ENCODE measurements around the gene VPS13D. TPM values are rescaled to one million over a fixed set of nuclear protein-coding genes. Genes with fewer than 3 reads are reported as not detected.

VPS13D gene
- total RNA-seq, 1 experiment from 2014 or later = 31.6 TPM

DNA sequence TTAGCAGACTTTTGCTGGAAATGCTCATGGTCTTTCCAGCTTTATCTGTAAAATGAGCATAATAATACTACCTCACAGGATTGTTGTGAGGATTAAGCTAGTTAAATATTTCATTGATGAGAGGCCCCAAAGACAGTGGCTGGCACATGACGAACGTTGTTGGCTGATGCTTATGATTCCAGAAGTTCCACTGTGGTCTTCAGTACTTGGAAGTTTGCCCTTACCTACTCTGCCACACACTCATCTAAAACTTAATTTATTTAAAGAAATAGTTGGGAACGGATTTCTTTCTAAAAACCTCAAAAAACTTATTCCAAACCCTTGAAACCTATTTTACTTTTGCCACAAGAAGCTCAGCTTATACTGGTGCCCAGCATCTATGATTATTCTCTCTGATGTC is 217.5 kb downstream of the VPS13D start:
- POLR2A ChIA-PET = no interaction called here
- H3K9ac ChIP-seq (ENCODE audit: low read length) = no peak overlapping the region
- H3K36me3 ChIP-seq (ENCODE audit: control insufficient read depth in 1 of 2, insufficient read depth in 2 of 2, low read length in 2 of 2) = no peaks in the 10 kb centered on the region
- no peak overlapping the region for H3K27ac ChIP-seq (ENCODE audit: low read depth, low read length)
- no peaks in the 10 kb centered on the region for H4K20me1 ChIP-seq (ENCODE audit: insufficient read depth)
- TF ChIP-seq, protein P1, sequence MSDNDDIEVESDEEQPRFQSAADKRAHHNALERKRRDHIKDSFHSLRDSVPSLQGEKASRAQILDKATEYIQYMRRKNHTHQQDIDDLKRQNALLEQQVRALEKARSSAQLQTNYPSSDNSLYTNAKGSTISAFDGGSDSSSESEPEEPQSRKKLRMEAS (IDR thresholded peaks at IDR 0.05) = no peak
- TF ChIP-seq, protein P2, sequence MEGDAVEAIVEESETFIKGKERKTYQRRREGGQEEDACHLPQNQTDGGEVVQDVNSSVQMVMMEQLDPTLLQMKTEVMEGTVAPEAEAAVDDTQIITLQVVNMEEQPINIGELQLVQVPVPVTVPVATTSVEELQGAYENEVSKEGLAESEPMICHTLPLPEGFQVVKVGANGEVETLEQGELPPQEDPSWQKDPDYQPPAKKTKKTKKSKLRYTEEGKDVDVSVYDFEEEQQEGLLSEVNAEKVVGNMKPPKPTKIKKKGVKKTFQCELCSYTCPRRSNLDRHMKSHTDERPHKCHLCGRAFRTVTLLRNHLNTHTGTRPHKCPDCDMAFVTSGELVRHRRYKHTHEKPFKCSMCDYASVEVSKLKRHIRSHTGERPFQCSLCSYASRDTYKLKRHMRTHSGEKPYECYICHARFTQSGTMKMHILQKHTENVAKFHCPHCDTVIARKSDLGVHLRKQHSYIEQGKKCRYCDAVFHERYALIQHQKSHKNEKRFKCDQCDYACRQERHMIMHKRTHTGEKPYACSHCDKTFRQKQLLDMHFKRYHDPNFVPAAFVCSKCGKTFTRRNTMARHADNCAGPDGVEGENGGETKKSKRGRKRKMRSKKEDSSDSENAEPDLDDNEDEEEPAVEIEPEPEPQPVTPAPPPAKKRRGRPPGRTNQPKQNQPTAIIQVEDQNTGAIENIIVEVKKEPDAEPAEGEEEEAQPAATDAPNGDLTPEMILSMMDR (IDR thresholded peaks at IDR 0.05 in 2 of 3, conservative IDR thresholded peaks at IDR 0.05 in 1 of 3; ENCODE audit: borderline replicate concordance in 1 of 3, insufficient read depth in 1 of 3, low read depth in 2 of 3, low read length in 2 of 3) = no peak
- no peak for TF ChIP-seq YY1 (IDR thresholded peaks at IDR 0.05; ENCODE audit: extremely low read depth, insufficient replicate concordance, low read depth, low read length)
- no peak for TF ChIP-seq EGR1 (IDR thresholded peaks at IDR 0.05; ENCODE audit: low read depth)
- TF ChIP-seq EZH2 (IDR thresholded peaks at IDR 0.05) = no peak
- TF ChIP-seq, protein P3, sequence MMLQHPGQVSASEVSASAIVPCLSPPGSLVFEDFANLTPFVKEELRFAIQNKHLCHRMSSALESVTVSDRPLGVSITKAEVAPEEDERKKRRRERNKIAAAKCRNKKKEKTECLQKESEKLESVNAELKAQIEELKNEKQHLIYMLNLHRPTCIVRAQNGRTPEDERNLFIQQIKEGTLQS (IDR thresholded peaks at IDR 0.05) = no peak
- no peak for TF ChIP-seq SIN3A (IDR thresholded peaks at IDR 0.05; ENCODE audit: low read depth)
- no TSS peak for BruUV-seq (replicated peaks)
- H3K79me2 ChIP-seq (ENCODE audit: insufficient read depth, low read length) = no peaks in the 10 kb centered on the region
- no peak overlapping the region for H3K4me2 ChIP-seq (ENCODE audit: low read length)
- no peak overlapping the region for H3K4me3 ChIP-seq (replicated peaks in 1 of 2; ENCODE audit: low read depth in 1 of 2, low read length in 2 of 2)
- no peaks in the 10 kb centered on the region for H3K9me3 ChIP-seq (ENCODE audit: control insufficient read depth in 1 of 2, insufficient read depth in 1 of 2, low read depth in 1 of 2, low read length in 2 of 2)
- intact Hi-C loops (cut with micrococcal nuclease) = no loop called here
- 0 out of 2 replicates have a peak, but pooled peaks cover 3% of the 10 kb centered on the region for H3K9me2 ChIP-seq (ENCODE audit: insufficient read depth)
- DNase-seq (ENCODE audit: low read depth, low spot score) = no peak
- ATAC-seq = no peak
- peaks cover 6 to 34% of the 10 kb centered on the region in 2 experiments; a peak in 3 of 4 replicates for H3K4me1 ChIP-seq (ENCODE audit: control insufficient read depth in 1 of 2, insufficient read depth in 2 of 2, low read length in 2 of 2)
- RAD21 ChIA-PET (ENCODE audit: low non-redundant PET in 1 of 2, low total read pairs in 2 of 2, uncharacterized antibody in 2 of 2, unreplicated experiment in 2 of 2) = no interaction called here
- H3K27me3 ChIP-seq (ENCODE audit: insufficient read depth, low read length) = no peaks in the 10 kb centered on the region
- CTCF ChIA-PET = no interaction called here
- no peak overlapping the region for H2AFZ ChIP-seq (ENCODE audit: low read depth, low read length, poor library complexity, severe bottlenecking)

DNA sequence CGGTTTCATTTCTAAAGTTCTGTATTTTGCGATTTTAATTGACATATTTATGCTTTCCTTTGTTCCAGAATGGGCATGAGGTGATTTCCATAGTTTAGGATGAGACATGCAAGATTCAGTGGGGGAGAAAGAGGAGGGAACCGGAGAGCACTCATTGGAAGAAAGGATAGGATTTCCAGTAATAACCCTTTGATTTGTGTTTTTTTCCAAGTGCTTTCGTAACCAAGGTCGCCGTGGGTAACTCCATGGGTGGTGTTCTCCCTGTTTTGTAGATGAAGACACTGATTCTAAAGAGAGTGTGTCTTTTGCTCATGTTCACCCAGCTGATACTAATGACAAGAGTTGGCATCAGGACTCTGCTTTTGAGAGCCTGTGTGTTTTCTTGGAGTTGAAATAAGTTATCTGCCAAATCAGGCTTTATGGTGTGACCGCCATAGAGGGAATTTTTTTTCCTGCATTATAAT is 218.1 kb downstream of the VPS13D start:
- BruUV-seq (replicated peaks) = no TSS peak
- no peaks in the 10 kb centered on the region for H3K27me3 ChIP-seq (ENCODE audit: insufficient read depth, low read length)
- H3K79me2 ChIP-seq (ENCODE audit: insufficient read depth, low read length) = no peaks in the 10 kb centered on the region
- H3K9ac ChIP-seq (ENCODE audit: low read length) = no peak overlapping the region
- H3K4me2 ChIP-seq (ENCODE audit: low read length) = no peak overlapping the region
- H3K27ac ChIP-seq (ENCODE audit: low read depth, low read length) = no peak overlapping the region
- POLR2A ChIA-PET = no interaction called here
- ATAC-seq (no peak), DNase-seq (ENCODE audit: low read depth, low spot score) (no peak)
- peaks cover 6 to 35% of the 10 kb centered on the region in 2 experiments; a peak in 3 of 4 replicates for H3K4me1 ChIP-seq (ENCODE audit: control insufficient read depth in 1 of 2, insufficient read depth in 2 of 2, low read length in 2 of 2)
- TF ChIP-seq YY1 (IDR thresholded peaks at IDR 0.05; ENCODE audit: extremely low read depth, insufficient replicate concordance, low read depth, low read length) (no peak), EZH2 (IDR thresholded peaks at IDR 0.05) (no peak), CBX3 (IDR thresholded peaks at IDR 0.05; ENCODE audit: low read depth) (no peak)
- H3K9me3 ChIP-seq (ENCODE audit: control insufficient read depth in 1 of 2, insufficient read depth in 1 of 2, low read depth in 1 of 2, low read length in 2 of 2) = no peaks in the 10 kb centered on the region
- intact Hi-C loops (cut with micrococcal nuclease) = no loop called here
- no peak overlapping the region for H3K4me3 ChIP-seq (replicated peaks in 1 of 2; ENCODE audit: low read depth in 1 of 2, low read length in 2 of 2)
- RAD21 ChIA-PET (ENCODE audit: low non-redundant PET in 1 of 2, low total read pairs in 2 of 2, uncharacterized antibody in 2 of 2, unreplicated experiment in 2 of 2) = no interaction called here
- CTCF ChIA-PET = no interaction called here
- H2AFZ ChIP-seq (ENCODE audit: low read depth, low read length, poor library complexity, severe bottlenecking) = no peak overlapping the region
- H3K36me3 ChIP-seq (ENCODE audit: control insufficient read depth in 1 of 2, insufficient read depth in 2 of 2, low read length in 2 of 2) = no peaks in the 10 kb centered on the region
- H4K20me1 ChIP-seq (ENCODE audit: insufficient read depth) = no peaks in the 10 kb centered on the region
- H3K9me2 ChIP-seq (ENCODE audit: insufficient read depth) = 0 out of 2 replicates have a peak, but pooled peaks cover 3% of the 10 kb centered on the region

Measured in HCT116 (cell line).